Measurements from ENCODE around the gene ICAM1.

DNA sequence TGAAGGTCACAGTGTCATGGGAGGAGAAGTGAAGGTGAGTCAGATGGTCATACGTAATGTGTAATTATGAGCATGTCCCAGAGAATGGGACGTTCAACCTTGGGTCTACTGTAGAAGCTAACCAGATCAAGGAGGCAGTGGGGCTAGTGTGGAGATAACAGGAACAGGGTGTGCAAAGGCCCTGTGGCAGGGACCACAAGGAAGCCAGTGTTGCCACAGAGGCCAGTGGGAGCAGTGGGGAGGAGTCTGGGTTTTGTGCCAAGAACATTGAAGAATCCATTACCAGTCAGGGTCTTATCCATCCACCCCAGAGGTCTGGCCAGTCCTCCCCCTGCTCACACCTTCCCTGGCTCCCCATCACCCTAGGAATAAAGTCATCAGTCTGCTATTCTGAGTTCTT, 15.6 kb upstream of the ICAM1 start:
- TF ChIP-seq POLR2AphosphoS5 (IDR thresholded peaks at IDR 0.05; ENCODE audit: low read depth, low read length) (no peak), TAF1 (IDR thresholded peaks at IDR 0.05; ENCODE audit: borderline replicate concordance, insufficient read depth, low read length) (no peak), SIN3A (IDR thresholded peaks at IDR 0.05; ENCODE audit: borderline replicate concordance, insufficient read depth, low read length) (no peak)
- TF ChIP-seq, protein P1, sequence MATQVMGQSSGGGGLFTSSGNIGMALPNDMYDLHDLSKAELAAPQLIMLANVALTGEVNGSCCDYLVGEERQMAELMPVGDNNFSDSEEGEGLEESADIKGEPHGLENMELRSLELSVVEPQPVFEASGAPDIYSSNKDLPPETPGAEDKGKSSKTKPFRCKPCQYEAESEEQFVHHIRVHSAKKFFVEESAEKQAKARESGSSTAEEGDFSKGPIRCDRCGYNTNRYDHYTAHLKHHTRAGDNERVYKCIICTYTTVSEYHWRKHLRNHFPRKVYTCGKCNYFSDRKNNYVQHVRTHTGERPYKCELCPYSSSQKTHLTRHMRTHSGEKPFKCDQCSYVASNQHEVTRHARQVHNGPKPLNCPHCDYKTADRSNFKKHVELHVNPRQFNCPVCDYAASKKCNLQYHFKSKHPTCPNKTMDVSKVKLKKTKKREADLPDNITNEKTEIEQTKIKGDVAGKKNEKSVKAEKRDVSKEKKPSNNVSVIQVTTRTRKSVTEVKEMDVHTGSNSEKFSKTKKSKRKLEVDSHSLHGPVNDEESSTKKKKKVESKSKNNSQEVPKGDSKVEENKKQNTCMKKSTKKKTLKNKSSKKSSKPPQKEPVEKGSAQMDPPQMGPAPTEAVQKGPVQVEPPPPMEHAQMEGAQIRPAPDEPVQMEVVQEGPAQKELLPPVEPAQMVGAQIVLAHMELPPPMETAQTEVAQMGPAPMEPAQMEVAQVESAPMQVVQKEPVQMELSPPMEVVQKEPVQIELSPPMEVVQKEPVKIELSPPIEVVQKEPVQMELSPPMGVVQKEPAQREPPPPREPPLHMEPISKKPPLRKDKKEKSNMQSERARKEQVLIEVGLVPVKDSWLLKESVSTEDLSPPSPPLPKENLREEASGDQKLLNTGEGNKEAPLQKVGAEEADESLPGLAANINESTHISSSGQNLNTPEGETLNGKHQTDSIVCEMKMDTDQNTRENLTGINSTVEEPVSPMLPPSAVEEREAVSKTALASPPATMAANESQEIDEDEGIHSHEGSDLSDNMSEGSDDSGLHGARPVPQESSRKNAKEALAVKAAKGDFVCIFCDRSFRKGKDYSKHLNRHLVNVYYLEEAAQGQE (IDR thresholded peaks at IDR 0.05; ENCODE audit: insufficient read depth in 1 of 2, low read depth in 2 of 2, low read length in 2 of 2): no peak

Measured in PFSK-1 (cell line).